SHP77 (cell line): ENCODE results near the gene APLP1.
A peak's percentile ranks its signal among the peaks of the same experiment; 100 is the strongest.

Experiments used
- DNase-seq, 2 experiments: peaks; one replicate each; lab custom pipeline; 2025; lab: John Stamatoyannopoulos, UW

The APLP1 gene

GRCh38 chr19:35852029-35852780 is 16.2 kb upstream of the APLP1 start, which contains the start of gene NPHS1:
Gene NPHS1, minus strand, starts transcription at chr19:35852504. Its CDS starts 667 bp downstream, at chr19:35851837.
- no peak for DNase-seq

- no peak for DNase-seq
Measured at GRCh38 chr19:35853038-35853756, 15.2 kb upstream of the APLP1 start.

GRCh38 chr19:35856546-35857149 is 11.7 kb upstream of the APLP1 start, which contains the start of gene KIRREL2:
Gene KIRREL2, plus strand, starts transcription at chr19:35856911. Its CDS starts 209 bp downstream, at chr19:35857120.
- no peak for DNase-seq

GRCh38 chr19:35858311-35858710 is 10.1 kb upstream of the APLP1 start:
- DNase-seq = no peak

- DNase-seq = no peak
Measured at GRCh38 chr19:35859414-35859813, 9.0 kb upstream of the APLP1 start.

GRCh38 chr19:35860436-35860817 is 7.9 kb upstream of the APLP1 start:
- DNase-seq = no peak

GRCh38 chr19:35860818-35861639 is 7.3 kb upstream of the APLP1 start:
- no peak for DNase-seq

GRCh38 chr19:35861640-35862160 is 6.7 kb upstream of the APLP1 start:
- no peak for DNase-seq

GRCh38 chr19:35862528-35862927 is 5.8 kb upstream of the APLP1 start:
- DNase-seq = no peak

GRCh38 chr19:35863018-35863417 is 5.4 kb upstream of the APLP1 start:
- DNase-seq = no peak

GRCh38 chr19:35868823-35869326 is 501 bp downstream of the APLP1 start:
- no peak for DNase-seq

GRCh38 chr19:35869327-35870123 is 1.2 kb downstream of the APLP1 start:
- DNase-seq = peak; percentile 90 to 93

- DNase-seq = peak; percentile 90 to 92
Measured at GRCh38 chr19:35870124-35870736, 1.9 kb downstream of the APLP1 start.

GRCh38 chr19:35870798-35871197 is 2.4 kb downstream of the APLP1 start:
- DNase-seq = no peak

GRCh38 chr19:35871611-35872010 is 3.2 kb downstream of the APLP1 start:
- DNase-seq = no peak

GRCh38 chr19:35872180-35872579 is 3.8 kb downstream of the APLP1 start:
- no peak for DNase-seq

- no peak for DNase-seq
Measured at GRCh38 chr19:35874392-35874930, 6.1 kb downstream of the APLP1 start.

- no peak for DNase-seq
Measured at GRCh38 chr19:35879068-35879467, 10.7 kb downstream of the APLP1 start.

GRCh38 chr19:35879770-35880317 is 11.5 kb downstream of the APLP1 start:
- DNase-seq = peak; percentile 5 to 60
